Measurements from ENCODE around the gene KDM4C.
"Not testable (repeated sequence)": the region's sequence is repeated elsewhere in the genome, so short reads cannot be mapped to it uniquely, and the experiment has no call there.

The KDM4C gene

DNA sequence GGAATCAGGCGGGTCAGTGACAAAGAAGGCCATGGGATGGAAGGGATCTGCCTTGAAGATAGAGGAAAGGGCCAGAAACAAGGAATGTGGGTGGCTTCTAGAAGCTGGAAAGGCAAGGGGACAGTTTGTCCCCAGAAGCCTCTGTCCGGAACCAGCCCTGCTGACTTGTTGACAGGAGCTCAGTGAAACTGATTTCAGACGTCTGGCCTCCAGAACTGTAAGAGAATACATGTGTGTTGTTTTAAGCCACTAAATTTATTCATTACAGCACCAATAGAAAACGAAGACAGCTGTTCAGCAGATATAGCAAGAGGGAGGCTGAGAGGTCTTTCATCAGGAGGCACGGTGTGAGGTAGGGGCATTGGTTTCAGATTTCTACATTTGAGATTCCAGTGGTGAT lies 422.5 kb downstream of the KDM4C start:
- no peak for DNase-seq

DNA sequence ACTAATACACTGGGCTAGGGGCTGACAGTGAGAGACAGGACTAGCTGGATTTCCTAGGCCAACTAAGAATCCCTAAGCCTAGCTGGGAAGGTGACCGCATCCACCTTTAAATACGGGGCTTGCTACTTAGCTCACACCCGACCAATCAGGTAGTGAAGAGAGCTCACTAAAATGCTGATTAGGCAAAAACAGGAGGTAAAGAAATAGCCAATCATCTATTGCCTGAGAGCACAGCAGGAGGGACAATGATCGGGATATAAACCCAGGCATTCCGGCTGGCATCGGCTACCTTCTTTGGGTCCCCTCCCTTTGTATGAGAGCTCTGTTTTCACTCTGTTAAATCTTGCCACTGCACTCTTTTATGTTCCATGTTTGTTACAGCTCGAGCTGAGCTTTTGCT lies 425.4 kb downstream of the KDM4C start:
- not testable (repeated sequence) for DNase-seq

DNA sequence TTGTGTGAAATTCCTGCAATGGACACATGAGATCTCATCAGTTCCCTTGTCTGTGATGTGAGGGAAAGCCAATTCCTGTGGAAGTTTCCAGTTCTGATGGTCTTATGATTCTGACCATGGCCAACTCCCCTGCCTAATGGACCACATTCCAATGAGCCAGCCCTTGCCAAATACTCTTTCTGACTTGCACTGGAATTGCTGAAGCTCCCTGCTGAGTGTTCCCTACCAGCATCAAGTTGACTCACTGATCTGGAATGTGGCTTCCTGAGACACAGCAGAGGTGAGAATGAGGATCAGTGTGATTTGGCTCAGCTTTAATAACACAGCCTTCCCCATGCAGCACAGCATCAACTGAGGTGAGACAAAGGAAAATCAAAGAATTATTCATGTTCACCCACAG lies 427.8 kb downstream of the KDM4C start:
- no peak for DNase-seq

DNA sequence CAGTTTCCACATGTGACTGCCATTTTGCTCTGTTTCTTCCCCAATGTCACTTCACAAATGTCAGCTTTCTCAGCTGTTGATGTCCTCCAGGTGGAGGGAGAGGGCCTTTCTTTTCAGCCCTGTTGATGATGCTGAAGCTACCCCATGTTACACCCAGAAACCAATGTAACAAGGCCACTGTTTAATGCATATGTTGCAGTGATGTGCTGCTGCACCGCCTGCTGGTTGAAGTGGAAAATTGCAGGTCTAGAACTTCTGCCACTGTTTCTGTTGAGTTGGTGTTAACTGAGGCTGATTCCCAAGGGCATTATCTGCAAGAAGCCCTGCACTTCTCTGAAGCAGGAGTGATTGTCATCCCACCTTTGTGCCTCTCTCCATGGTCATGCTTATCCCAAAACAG lies 428.4 kb downstream of the KDM4C start:
- peak in 1 of 2 donors; percentile 6 for DNase-seq

DNA sequence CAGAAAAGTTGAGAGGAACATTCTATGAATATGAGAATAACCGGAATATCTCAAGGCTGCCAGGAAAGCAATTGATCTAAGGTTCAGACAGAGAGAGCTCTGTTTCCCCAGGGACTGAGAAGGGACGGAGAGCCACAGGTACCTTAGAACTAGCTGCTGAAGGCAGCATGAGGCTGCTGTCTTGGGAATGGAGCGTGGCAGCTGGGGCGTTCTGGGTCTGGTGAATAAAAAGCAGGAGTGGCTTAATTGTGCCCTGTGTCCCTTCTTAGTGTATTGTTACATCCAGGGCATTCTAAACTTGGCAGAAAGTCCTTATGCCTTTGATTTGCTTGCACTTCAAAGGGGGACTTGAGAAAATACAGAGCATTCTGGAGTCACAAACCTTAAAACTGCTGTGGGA lies 434.5 kb downstream of the KDM4C start:
- DNase-seq = no peak

DNA sequence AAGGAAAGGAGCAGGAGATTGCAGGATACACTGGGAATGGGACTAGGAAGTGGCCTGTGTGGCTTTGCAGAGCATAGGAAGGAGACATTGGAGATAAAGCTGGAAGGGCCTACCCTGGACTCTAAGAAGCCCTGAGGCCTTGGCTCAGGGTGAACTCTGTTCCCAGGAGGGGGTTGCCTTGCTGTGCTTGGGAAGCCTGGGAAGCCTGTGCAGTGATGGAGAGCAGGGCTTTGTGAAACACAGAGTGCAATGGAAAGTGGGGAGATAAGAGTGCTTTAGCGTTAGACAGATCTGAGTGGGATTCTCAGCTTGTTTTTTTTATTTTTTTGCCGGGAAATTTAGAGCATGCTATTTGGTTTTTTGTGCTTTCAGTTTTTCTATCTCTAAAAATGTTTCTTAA lies 437.8 kb downstream of the KDM4C start:
- DNase-seq = no peak

DNA sequence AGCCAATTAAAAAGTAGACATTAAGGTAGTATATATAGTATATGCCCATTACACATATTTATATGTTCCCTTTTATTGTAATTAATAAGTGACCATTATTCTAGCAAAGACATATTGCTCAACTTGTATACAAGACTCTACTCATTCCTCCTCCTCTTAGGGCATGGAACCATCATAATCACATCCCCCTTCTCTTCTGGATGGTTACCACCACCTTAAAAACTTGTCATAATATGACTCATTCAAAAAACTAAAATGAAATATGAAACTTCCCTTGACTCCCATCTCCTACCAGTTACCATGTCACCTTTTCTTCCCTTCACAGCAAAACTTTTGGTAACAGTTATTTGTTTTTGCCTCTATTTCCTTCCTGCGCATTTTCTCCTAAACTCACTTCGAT lies 438.7 kb downstream of the KDM4C start:
- DNase-seq = no peak

DNA sequence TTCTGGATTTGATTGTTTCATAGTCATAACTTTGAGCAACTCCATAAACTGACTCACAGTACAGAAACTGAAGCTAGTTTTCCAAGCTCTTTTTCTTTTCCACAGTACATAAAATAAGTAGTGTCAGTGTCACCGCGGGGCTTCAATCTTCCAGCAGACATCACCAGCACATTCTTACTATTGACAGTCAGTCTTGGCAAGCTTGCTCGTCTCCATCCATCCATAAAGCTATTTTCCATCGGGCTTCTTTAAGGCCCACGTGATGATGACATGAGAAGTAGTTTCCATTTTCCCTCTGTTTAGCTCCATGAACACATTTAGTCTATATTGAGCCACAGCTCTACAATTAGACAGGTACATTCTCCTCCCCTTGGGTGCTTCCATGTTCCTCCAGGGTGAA lies 443.4 kb downstream of the KDM4C start:
- no peak for DNase-seq

DNA sequence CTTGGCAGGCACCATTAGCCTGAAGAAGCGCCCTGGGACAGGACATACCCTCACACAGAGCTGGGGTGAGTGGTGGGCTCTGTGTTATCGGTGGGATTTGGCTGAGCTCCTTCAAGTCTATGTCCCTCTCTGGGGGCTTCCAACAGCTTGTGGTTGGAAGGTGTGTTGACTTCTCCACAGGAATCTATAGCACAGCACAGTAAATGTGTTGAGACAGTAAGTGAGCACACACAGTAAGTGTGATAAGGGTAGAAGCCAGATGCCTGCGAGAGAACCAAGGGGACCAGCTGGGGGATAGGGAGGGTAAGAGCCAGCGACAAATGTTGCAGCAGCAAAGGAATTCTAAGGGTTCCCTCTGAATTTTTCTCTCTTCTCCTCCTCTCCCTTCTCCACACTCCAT lies 448.0 kb downstream of the KDM4C start:
- DNase-seq = no peak

DNA sequence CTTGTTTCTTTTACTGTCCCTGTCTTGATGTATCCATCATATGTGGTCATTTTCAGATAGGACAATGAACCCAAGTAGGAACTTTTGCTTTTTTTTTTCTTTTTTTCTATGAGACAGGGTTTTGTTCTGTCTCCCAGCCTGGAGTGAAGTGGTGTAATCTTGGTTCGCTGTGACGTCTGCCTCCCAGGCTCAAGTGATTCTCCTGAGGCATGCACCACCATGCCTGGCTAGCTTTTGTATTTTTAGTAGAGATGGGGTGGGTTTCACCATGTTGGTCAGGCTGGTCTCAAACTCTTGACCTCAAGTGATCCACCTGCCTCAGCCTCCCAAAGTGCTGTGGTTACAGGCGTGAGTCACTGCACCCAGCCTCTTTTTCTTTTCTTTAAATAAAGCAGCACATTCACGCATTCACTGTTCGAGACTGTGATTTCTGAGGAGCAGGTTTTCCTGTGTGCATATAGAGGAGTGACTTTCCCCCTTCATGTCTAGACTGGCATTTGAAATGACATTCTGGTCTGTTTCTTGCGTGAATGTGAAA lies 448.5 kb downstream of the KDM4C start:
- no peak for DNase-seq

DNA sequence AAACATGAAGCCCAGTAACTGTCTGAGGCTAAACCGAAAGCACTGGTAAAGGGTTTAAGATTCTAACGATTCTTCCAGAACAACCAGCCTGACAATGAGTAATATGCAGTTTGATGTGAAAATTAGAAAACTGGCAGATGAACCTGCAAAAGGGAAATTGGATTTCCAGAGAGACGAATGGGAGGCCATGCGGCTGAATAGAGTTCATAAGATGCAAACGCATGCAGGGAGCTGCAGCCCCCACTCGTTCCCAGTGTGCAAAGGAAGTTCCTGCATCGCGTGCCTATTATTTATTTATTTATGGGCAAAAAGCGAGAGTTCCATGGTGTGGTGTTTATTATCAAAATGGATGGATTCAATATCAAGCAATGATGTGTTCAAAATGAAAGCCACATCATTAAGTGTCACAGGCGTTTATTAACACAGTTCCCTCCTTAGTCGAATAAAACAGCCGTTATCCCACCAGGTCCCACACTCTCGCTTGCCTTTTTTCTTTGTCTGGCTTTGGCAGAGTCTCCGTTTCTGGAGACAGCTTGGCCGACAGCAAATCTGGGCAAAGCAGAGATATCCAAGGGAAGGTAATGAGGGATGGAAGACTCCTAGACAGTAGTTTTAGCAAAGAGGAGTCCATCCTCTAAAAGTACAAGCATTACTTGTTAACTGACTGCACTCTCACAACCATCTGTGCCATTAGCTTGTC lies 451.4 kb downstream of the KDM4C start:
- no peak for DNase-seq

DNA sequence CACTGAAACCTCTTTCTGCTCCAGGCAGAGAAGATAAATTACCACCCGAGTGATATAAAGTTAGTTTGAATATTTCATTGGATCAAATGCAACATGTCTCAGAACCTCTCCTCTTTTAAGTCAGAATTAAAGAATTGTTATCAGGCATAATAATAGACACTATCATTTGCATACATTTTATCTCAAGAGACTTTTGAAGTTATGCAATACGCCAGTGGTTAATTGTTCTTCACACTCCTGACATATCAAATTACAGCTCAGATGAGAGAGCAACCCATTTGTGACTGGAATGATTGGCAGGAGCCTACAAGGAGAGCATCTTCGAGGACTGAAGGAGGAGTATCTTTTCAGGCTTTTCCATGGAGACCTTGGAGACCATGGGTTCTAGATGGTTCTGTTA lies 452.2 kb downstream of the KDM4C start:
- DNase-seq = no peak

DNA sequence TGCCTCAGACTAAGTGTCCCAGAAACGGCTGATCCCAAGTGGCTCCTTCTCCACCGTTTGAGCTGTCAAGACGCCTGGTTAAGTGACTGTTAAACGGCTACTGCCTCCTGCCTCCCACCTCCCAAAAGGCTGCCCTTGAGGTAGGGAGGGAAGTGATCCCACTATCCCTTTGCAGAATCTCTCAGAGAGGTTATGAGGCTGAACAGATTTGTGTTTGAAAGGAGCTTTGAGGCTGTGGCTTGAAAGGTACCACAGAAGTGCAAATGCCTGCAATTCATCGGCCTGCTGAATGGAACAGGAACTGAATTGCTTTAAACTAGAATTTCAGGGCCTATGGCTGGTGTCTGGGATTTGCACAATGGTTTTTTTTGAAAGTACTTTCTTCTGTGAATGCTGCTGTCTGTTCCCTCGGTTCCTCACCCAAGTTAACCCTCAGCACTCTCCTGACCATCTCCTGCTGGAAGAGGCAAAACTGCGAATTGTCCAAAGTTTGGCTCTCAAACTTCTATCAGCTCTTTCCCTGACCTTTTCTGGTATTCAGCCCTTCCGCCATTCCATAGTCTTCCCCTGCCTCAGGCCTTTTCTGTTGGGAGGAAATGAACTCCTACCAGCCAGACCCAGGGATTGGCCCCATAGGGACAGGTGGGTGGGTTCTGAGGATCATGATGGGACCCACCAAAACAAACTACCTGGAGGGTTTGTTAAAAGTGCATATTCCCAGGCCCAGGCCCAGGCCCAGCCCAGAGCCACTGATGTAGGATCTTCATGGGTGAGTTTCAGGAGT lies 453.3 kb downstream of the KDM4C start:
- DNase-seq = no peak

DNA sequence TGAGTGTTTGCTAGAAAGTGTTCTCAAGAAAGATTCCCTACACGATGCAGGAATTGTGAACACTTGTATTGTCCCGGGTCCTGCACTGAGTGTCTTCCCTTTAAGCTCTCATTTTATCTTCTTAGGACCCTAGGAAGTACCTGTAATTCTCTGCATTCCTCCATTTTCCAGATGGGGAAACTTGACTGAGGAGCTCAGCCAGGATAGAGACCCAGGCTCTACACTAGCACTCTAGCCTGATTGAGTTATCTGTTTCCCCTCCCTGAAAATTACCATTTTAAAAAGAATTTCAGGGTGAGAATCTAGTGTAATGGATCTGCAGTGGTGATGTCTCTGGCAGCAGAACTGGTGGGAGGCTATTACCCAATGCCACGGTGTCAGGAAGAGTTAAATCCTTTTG lies 453.9 kb downstream of the KDM4C start:
- no peak for DNase-seq

DNA sequence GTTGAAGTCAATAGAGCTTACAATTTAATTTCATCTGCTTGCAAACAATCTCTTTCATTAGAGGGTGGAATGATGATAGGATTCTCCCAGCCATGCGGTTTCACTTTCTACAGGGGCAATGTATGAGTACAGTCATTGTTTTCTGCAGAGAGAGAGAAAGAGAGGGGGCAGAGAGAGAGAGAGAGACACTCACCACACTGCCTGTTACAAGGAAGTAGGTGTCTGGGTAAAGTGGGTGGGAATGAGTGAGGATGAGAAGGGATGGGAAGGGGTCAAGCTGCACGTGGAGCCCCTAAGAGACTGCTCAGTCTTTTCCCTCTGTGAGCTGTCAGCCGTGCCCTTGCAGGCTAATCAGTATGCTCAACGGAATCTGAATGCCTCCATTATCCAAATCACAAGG lies 454.3 kb downstream of the KDM4C start:
- no peak for DNase-seq

DNA sequence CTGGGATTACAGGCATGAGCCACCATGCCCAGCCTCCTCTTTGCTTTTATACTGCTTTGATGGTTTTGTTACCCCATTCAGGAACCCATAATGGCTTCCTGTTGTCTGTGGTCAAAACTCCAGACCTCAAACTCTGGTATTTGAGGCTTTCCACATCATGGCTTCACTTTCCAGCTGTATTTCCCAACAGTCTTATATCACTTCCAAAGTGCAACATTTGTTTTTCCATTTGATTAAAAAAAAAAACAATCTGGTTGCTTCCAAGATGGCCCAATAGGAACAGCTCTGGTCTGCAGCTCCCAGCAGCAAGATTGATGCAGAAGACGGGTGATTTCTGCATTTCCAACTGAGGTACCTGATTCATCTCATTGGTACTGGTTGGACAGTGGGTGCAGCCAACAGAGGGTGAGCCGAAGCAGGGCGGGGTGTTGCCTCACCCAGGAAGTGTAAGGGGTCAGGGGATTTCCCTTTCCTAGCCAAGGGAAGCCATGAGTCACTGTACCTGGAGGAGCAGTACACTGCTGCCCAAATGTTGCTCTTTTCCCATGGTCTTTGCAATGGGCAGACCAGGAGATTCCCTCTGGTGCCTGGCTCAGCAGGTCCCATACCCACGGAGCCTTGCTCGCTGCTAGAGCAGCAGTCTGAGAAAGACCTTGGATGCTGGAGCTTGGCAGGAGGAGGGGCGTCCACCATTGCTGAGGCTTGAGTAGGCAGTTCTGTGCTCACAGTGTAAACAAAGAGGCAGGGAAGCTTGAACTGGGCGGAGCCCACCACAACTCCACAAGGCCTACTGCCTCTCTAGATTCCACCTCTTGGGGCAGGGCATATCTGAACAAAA lies 458.4 kb downstream of the KDM4C start:
- DNase-seq = peak in 1 of 2 donors; percentile 47

DNA sequence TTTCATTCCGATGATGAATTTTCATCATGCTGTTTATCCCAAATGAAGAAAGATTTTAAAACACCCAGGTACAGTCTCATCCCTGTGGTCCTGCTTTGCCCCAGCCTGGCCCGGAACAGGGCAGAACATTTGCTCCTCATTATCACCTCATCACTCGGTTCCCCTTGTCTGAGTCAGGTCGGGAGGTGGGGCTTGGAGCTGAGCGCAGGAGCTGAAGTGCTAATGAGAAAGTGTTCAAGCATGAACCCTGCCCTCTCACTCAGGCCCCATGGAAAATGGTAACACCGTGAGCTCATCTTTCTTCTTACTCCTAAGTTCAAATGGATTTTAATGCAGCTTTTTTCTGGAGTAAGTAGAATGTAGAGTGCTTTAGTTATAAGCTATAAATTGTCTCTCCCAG lies 466.2 kb downstream of the KDM4C start:
- DNase-seq = no peak

Measured in stimulated activated CD4-positive, alpha-beta T cell treated with anti-CD3 and anti-CD28 coated beads, Interleukin-2, amount 100 ng/mL, for 24 hours (primary cell).